NCI-H1048 (cell line): ENCODE measurements around the gene ARL6IP4.

Source experiments
- DNase-seq: peaks from one replicate; lab custom pipeline; 2025; lab: John Stamatoyannopoulos, UW

Gene ARL6IP4

GRCh38 chr12:122978507-122978955 lies 1.9 kb upstream of the ARL6IP4 start:
- no peak for DNase-seq

- no peak for DNase-seq
Measured at GRCh38 chr12:122979001-122979907, 1.2 kb upstream of the ARL6IP4 start.

GRCh38 chr12:122979908-122980182 lies 636 bp upstream of the ARL6IP4 start:
- peak; percentile 9 for DNase-seq

GRCh38 chr12:122981036-122981471 lies 573 bp downstream of the ARL6IP4 start:
- no peak for DNase-seq

GRCh38 chr12:122981587-122982476 lies 1.4 kb downstream of the ARL6IP4 start:
- DNase-seq = no peak

GRCh38 chr12:122982477-122982815 lies 2.0 kb downstream of the ARL6IP4 start:
- DNase-seq = no peak

GRCh38 chr12:122982963-122983788 lies 2.7 kb downstream of the ARL6IP4 start:
- no peak for DNase-seq

GRCh38 chr12:122983789-122984515 lies 3.5 kb downstream of the ARL6IP4 start:
- DNase-seq = no peak

GRCh38 chr12:122984612-122985337 lies 4.3 kb downstream of the ARL6IP4 start:
- no peak for DNase-seq

GRCh38 chr12:122985338-122986257 lies 5.1 kb downstream of the ARL6IP4 start:
- DNase-seq = no peak

GRCh38 chr12:122986258-122986871 lies 5.9 kb downstream of the ARL6IP4 start:
- no peak for DNase-seq

GRCh38 chr12:122987086-122987951 lies 6.8 kb downstream of the ARL6IP4 start:
- no peak for DNase-seq

- no peak for DNase-seq
Measured at GRCh38 chr12:122988036-122988435, 7.6 kb downstream of the ARL6IP4 start.

GRCh38 chr12:122988612-122989212 lies 8.2 kb downstream of the ARL6IP4 start:
- no peak for DNase-seq

GRCh38 chr12:122989225-122989839 lies 8.9 kb downstream of the ARL6IP4 start:
- DNase-seq = no peak

GRCh38 chr12:122989874-122990419 lies 9.5 kb downstream of the ARL6IP4 start:
- no peak for DNase-seq

- no peak for DNase-seq
Measured at GRCh38 chr12:122990561-122990960, 10.1 kb downstream of the ARL6IP4 start.
